ENCODE data around the gene PAPSS1. TPM values are rescaled to one million over a fixed set of nuclear protein-coding genes. Genes with fewer than 3 reads are reported as not detected.
A peak's percentile ranks its signal among the peaks of the same experiment; 100 is the strongest.
"Not testable (repeated sequence)": the region's sequence is repeated elsewhere in the genome, so short reads cannot be mapped to it uniquely, and the experiment has no call there.

The PAPSS1 gene
- polyA plus RNA-seq, 2 donors, result 25.5 to 34.6 TPM

GRCh38 chr4:107711831-107712230, 8.2 kb downstream of the PAPSS1 start:
- Histone ChIP-seq H3K27ac (ENCODE audit: low read depth in 2 of 2, low read length in 1 of 2) (no peak overlapping the region), H3K36me3 (ENCODE audit: control insufficient read depth in 2 of 2, insufficient read depth in 2 of 2, low read length in 1 of 2) (peaks cover 0 to 4% of the 10 kb centered on the region in 2 donors), H3K4me3 (ENCODE audit: low read depth in 1 of 2, low read length in 2 of 2) (no peak overlapping the region)

DNA sequence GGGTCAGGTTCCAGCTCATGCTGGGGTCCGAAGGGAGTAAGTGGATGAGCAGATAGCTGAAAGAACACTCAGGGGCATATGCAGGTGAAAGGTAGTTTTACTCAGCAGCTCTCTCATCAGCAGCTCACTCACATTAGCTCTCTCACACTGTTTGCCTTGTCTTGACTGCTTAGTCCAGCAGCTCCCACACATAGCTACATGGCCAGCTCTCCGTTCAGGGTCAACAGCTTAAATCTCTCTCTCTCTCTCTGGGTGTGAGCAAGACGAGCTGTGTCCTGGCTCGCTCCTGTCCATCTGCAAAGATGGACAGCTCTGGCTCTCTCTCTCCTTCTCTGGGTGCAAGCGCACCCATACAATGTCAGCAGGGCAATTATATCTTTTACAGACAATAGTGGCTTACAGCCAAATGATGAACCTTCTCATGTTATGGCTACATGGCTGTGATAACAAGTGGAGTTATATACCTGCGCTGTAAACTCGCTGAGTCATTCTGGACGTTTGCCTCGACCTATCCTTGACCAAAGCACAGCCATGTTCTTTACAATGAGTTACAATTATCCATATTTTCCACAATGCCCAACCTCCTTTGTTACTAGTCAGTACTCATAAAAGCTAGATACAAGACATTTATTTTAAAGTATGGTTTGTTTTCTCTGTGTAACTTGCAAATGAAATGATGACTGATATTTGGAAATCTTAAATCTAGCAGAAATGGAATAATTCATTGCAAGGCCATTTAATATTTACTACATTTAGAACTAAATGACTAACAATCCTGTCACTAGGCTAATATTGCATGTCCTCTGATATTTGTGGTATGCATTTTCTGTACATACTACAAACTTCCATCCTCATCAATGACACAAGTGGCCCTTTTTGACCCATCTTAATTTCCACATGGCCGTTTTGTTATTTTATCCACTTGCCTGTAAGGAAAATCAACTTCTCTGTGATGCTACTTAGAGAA, 9.3 kb downstream of the PAPSS1 start:
- Histone ChIP-seq H3K27me3 (ENCODE audit: control insufficient read depth in 1 of 2, insufficient read depth in 2 of 2, low read length in 2 of 2) (no peaks in the 10 kb centered on the region), H3K4me3 (ENCODE audit: low read depth in 1 of 2, low read length in 2 of 2) (no peak overlapping the region), H3K9me3 (ENCODE audit: control insufficient read depth in 2 of 2, insufficient read depth in 1 of 2, low read depth in 1 of 2, low read length in 1 of 2) (peaks cover 6 to 8% of the 10 kb centered on the region in 2 donors), H3K27ac (ENCODE audit: low read depth in 2 of 2, low read length in 1 of 2) (no peak overlapping the region), H3K36me3 (ENCODE audit: control insufficient read depth in 2 of 2, insufficient read depth in 2 of 2, low read length in 1 of 2) (peaks cover 0 to 4% of the 10 kb centered on the region in 2 donors), H3K4me1 (ENCODE audit: control insufficient read depth in 2 of 2, insufficient read depth in 2 of 2, low read length in 1 of 2) (peaks cover 0 to 5% of the 10 kb centered on the region in 2 donors)
- WGBS, 2 donors, result 89 to 91% methylated on average over 10 of the region's 10 CpGs

More at GRCh38 chr4:107711831-107712230, 8.2 kb downstream of the PAPSS1 start:
- Histone ChIP-seq H3K4me1 (ENCODE audit: control insufficient read depth in 2 of 2, insufficient read depth in 2 of 2, low read length in 1 of 2) (peaks cover 0 to 5% of the 10 kb centered on the region in 2 donors), H3K27me3 (ENCODE audit: control insufficient read depth in 1 of 2, insufficient read depth in 2 of 2, low read length in 2 of 2) (no peaks in the 10 kb centered on the region), H3K9me3 (ENCODE audit: control insufficient read depth in 2 of 2, insufficient read depth in 1 of 2, low read depth in 1 of 2, low read length in 1 of 2) (peaks cover 3 to 5% of the 10 kb centered on the region in 2 donors)
- 65 to 84% methylated on average over 3 of the region's 3 CpGs for WGBS, 2 donors

GRCh38 chr4:107709916-107710315, 10.1 kb downstream of the PAPSS1 start:
- peaks cover 6 to 8% of the 10 kb centered on the region in 2 donors for H3K9me3 ChIP-seq (ENCODE audit: control insufficient read depth in 2 of 2, insufficient read depth in 1 of 2, low read depth in 1 of 2, low read length in 1 of 2)
- peaks cover 0 to 4% of the 10 kb centered on the region in 2 donors for H3K36me3 ChIP-seq (ENCODE audit: control insufficient read depth in 2 of 2, insufficient read depth in 2 of 2, low read length in 1 of 2)
- H3K4me3 ChIP-seq (ENCODE audit: low read depth in 1 of 2, low read length in 2 of 2), result no peak overlapping the region
- H3K4me1 ChIP-seq (ENCODE audit: control insufficient read depth in 2 of 2, insufficient read depth in 2 of 2, low read length in 1 of 2), result peaks cover 0 to 5% of the 10 kb centered on the region in 2 donors
- 70 to 91% methylated on average over 1 of the region's 1 CpG for WGBS, 2 donors
- H3K27me3 ChIP-seq (ENCODE audit: control insufficient read depth in 1 of 2, insufficient read depth in 2 of 2, low read length in 2 of 2), result no peaks in the 10 kb centered on the region
- H3K27ac ChIP-seq (ENCODE audit: low read depth in 2 of 2, low read length in 1 of 2), result peak overlapping the region in 1 of 2 donors; percentile 34

DNA sequence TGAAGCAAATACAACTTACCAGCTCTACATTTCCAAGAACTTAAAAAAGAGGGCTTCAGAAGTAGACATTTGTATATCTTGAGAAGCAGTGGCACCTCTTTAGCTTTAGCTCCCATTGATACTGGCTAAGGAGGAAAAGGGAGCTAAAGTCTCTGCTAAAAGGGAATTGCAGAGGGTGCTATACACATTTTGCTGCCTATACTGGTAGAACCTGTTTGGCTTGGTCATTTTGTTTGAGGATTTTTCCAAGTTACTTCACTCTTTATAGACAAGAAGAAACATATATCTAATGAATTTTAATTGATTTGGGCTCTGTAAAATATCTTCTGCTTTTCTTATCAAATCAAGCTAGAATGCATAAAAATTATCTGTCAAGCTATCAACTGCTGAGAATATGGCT, 11.8 kb downstream of the PAPSS1 start:
- H3K9me3 ChIP-seq (ENCODE audit: control insufficient read depth in 2 of 2, insufficient read depth in 1 of 2, low read depth in 1 of 2, low read length in 1 of 2), result peaks cover 6 to 8% of the 10 kb centered on the region in 2 donors
- no peak overlapping the region for H3K4me3 ChIP-seq (ENCODE audit: low read depth in 1 of 2, low read length in 2 of 2)
- H3K36me3 ChIP-seq (ENCODE audit: control insufficient read depth in 2 of 2, insufficient read depth in 2 of 2, low read length in 1 of 2), result peaks cover 0 to 4% of the 10 kb centered on the region in 2 donors
- H3K27ac ChIP-seq (ENCODE audit: low read depth in 2 of 2, low read length in 1 of 2), result no peak overlapping the region
- peaks cover 0 to 5% of the 10 kb centered on the region in 2 donors for H3K4me1 ChIP-seq (ENCODE audit: control insufficient read depth in 2 of 2, insufficient read depth in 2 of 2, low read length in 1 of 2)
- no peaks in the 10 kb centered on the region for H3K27me3 ChIP-seq (ENCODE audit: control insufficient read depth in 1 of 2, insufficient read depth in 2 of 2, low read length in 2 of 2)

GRCh38 chr4:107705742-107706556, 14.1 kb downstream of the PAPSS1 start:
- peaks cover 0 to 4% of the 10 kb centered on the region in 2 donors for H3K36me3 ChIP-seq (ENCODE audit: control insufficient read depth in 2 of 2, insufficient read depth in 2 of 2, low read length in 1 of 2)

GRCh38 chr4:107701565-107701964, 18.5 kb downstream of the PAPSS1 start:
- Histone ChIP-seq H3K9me3 (ENCODE audit: control insufficient read depth in 2 of 2, insufficient read depth in 1 of 2, low read depth in 1 of 2, low read length in 1 of 2) (peaks cover under 1% of the 10 kb centered on the region in 2 donors), H3K27ac (ENCODE audit: low read depth in 2 of 2, low read length in 1 of 2) (no peak overlapping the region), H3K36me3 (ENCODE audit: control insufficient read depth in 2 of 2, insufficient read depth in 2 of 2, low read length in 1 of 2) (no peaks in the 10 kb centered on the region), H3K4me1 (ENCODE audit: control insufficient read depth in 2 of 2, insufficient read depth in 2 of 2, low read length in 1 of 2) (no peaks in the 10 kb centered on the region), H3K4me3 (ENCODE audit: low read depth in 1 of 2, low read length in 2 of 2) (no peak overlapping the region), H3K27me3 (ENCODE audit: control insufficient read depth in 1 of 2, insufficient read depth in 2 of 2, low read length in 2 of 2) (no peaks in the 10 kb centered on the region)
- WGBS, 2 donors, result 87 to 89% methylated on average over 1 of the region's 1 CpG

More at GRCh38 chr4:107705742-107706556, 14.1 kb downstream of the PAPSS1 start:
- WGBS, 2 donors, result 96 to 100% methylated on average over 1 of the region's 1 CpG
- H3K4me1 ChIP-seq (ENCODE audit: control insufficient read depth in 2 of 2, insufficient read depth in 2 of 2, low read length in 1 of 2), result peaks cover 0 to 5% of the 10 kb centered on the region in 2 donors
- peaks cover 6 to 8% of the 10 kb centered on the region in 2 donors for H3K9me3 ChIP-seq (ENCODE audit: control insufficient read depth in 2 of 2, insufficient read depth in 1 of 2, low read depth in 1 of 2, low read length in 1 of 2)
- H3K4me3 ChIP-seq (ENCODE audit: low read depth in 1 of 2, low read length in 2 of 2), result no peak overlapping the region
- no peak overlapping the region for H3K27ac ChIP-seq (ENCODE audit: low read depth in 2 of 2, low read length in 1 of 2)
- no peaks in the 10 kb centered on the region for H3K27me3 ChIP-seq (ENCODE audit: control insufficient read depth in 1 of 2, insufficient read depth in 2 of 2, low read length in 2 of 2)

DNA sequence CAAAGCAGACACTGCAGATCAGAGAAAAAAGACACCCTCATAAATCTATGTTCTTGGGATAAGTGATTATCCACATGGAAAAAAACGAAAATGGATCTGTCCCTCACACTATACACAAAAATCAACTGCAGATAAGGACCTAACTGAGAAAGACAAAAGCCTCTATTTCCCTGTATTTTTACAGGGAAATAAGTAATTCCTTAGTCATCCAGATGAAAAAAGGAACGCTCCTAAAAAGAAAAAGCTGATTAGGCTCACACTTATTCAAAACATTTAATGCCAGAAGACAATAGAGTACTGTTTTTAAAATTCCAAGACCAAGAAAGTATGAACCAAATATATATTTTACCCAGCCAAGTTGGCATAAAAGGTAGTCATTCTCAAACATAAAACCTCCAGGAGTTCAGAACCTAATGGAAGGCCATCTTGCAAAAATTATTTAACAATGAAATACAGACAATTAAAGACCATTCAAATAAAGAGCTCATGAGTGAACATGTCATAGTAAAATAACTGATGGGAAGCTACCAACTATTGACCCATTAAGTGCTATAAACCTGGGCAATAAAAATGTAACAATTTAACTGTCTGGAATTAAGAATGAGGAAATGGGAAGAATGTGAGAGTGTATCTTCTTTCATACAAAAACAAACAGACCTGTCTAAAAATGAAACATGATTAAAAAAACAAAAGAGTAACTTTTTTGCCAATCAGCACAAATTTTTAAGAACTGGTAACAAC, 20.4 kb downstream of the PAPSS1 start:
- 70 to 74% methylated on average over 2 of the region's 2 CpGs for WGBS, 2 donors
- peaks cover 0 to 2% of the 10 kb centered on the region in 2 donors for H3K9me3 ChIP-seq (ENCODE audit: control insufficient read depth in 2 of 2, insufficient read depth in 1 of 2, low read depth in 1 of 2, low read length in 1 of 2)
- no peak overlapping the region for H3K27ac ChIP-seq (ENCODE audit: low read depth in 2 of 2, low read length in 1 of 2)
- no peak overlapping the region for H3K4me3 ChIP-seq (ENCODE audit: low read depth in 1 of 2, low read length in 2 of 2)
- H3K36me3 ChIP-seq (ENCODE audit: control insufficient read depth in 2 of 2, insufficient read depth in 2 of 2, low read length in 1 of 2), result peaks cover 0 to 3% of the 10 kb centered on the region in 2 donors
- H3K27me3 ChIP-seq (ENCODE audit: control insufficient read depth in 1 of 2, insufficient read depth in 2 of 2, low read length in 2 of 2), result no peaks in the 10 kb centered on the region
- no peaks in the 10 kb centered on the region for H3K4me1 ChIP-seq (ENCODE audit: control insufficient read depth in 2 of 2, insufficient read depth in 2 of 2, low read length in 1 of 2)

DNA sequence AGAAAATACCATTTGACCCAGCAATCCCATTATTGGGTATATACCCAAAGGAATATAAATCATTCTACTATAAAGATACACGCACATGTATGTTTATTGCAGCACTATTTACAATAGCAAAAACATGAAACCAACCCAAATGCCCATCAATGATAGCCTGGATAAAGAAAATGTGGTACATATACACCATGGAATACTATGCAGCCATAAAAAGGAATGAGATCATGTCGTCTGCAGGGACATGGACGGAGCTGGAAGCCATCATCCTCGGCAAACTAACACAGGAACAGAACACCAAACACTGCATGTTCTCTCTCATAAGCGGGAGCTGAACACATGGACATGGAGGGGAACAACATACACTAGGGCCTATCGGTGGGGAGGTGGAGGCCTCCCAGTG, 23.8 kb downstream of the PAPSS1 start:
- H3K36me3 ChIP-seq (ENCODE audit: control insufficient read depth in 2 of 2, insufficient read depth in 2 of 2, low read length in 1 of 2); H3K9me3 ChIP-seq (ENCODE audit: control insufficient read depth in 2 of 2, insufficient read depth in 1 of 2, low read depth in 1 of 2, low read length in 1 of 2); H3K27me3 ChIP-seq (ENCODE audit: control insufficient read depth in 1 of 2, insufficient read depth in 2 of 2, low read length in 2 of 2); H3K4me1 ChIP-seq (ENCODE audit: control insufficient read depth in 2 of 2, insufficient read depth in 2 of 2, low read length in 1 of 2); H3K27ac ChIP-seq (ENCODE audit: low read depth in 2 of 2, low read length in 1 of 2); H3K4me3 ChIP-seq (ENCODE audit: low read depth in 1 of 2, low read length in 2 of 2): not testable (repeated sequence)
- WGBS, 2 donors, result 96 to 97% methylated on average over 6 of the region's 6 CpGs

- H3K27me3 ChIP-seq (ENCODE audit: control insufficient read depth in 1 of 2, insufficient read depth in 2 of 2, low read length in 2 of 2), result no peaks in the 10 kb centered on the region
- 78 to 80% methylated on average over 2 of the region's 2 CpGs for WGBS, 2 donors
- H3K4me3 ChIP-seq (ENCODE audit: low read depth in 1 of 2, low read length in 2 of 2), result no peak overlapping the region
- H3K27ac ChIP-seq (ENCODE audit: low read depth in 2 of 2, low read length in 1 of 2), result no peak overlapping the region
- H3K4me1 ChIP-seq (ENCODE audit: control insufficient read depth in 2 of 2, insufficient read depth in 2 of 2, low read length in 1 of 2), result peaks cover 0 to 3% of the 10 kb centered on the region in 2 donors
- peaks cover 0 to 2% of the 10 kb centered on the region in 2 donors for H3K9me3 ChIP-seq (ENCODE audit: control insufficient read depth in 2 of 2, insufficient read depth in 1 of 2, low read depth in 1 of 2, low read length in 1 of 2)
- H3K36me3 ChIP-seq (ENCODE audit: control insufficient read depth in 2 of 2, insufficient read depth in 2 of 2, low read length in 1 of 2), result peaks cover 0 to 10% of the 10 kb centered on the region in 2 donors
Measured at GRCh38 chr4:107693132-107693531, 26.9 kb downstream of the PAPSS1 start.
